HepG2 (cell line): ENCODE data around the gene MYO18B.

Source experiments
- CREB1 ChIP-seq, 2 experiments: fragments of 450-650 bp in 1 of 2; IDR thresholded peaks; 2 replicates each; pipeline ENCODE4 v1.6.1; 2016 to 2017; ENCODE audit warnings: control low read depth in 1 of 2, mild to moderate bottlenecking in 1 of 2, missing compliant biosample characterization in 1 of 2, missing genetic modification characterization in 1 of 2
- CTCF ChIP-seq: sonication (generic); formaldehyde crosslinking; IDR thresholded peaks from 2 replicates; pipeline ENCODE4 v1.5.0; 2020; ENCODE audit warnings: mild to moderate bottlenecking, missing genetic modification reagents, moderate library complexity
- FOXK2 ChIP-seq: fragments of 450-650 bp; IDR thresholded peaks from 2 replicates; pipeline ENCODE4 v1.6.1; 2016
- MIER2 ChIP-seq: IDR thresholded peaks from 2 replicates; pipeline ENCODE4 v1.6.1; 2016; ENCODE audit warnings: missing biosample characterization, missing genetic modification reagents
- NR2F6 ChIP-seq, 2 experiments: IDR thresholded peaks; 2 replicates each; pipeline ENCODE4 v1.6.1; 2016; ENCODE audit warnings: antibody characterized with exemption in 1 of 2, mild to moderate bottlenecking in 1 of 2
- POLR2AphosphoS5 ChIP-seq: IDR thresholded peaks from 2 replicates; pipeline ENCODE4 v1.6.1; 2012; ENCODE audit warnings: low read depth, low read length
- SYNCRIP ChIP-seq: fragments of 200-400 bp; formaldehyde crosslinking; IDR thresholded peaks from 2 replicates; pipeline ENCODE4 v1.6.1; 2018; ENCODE audit warnings: mild to moderate bottlenecking, low read depth, low read length; ENCODE audit not compliant: insufficient read depth
- ZBTB42 ChIP-seq: sonication (generic); formaldehyde crosslinking; IDR thresholded peaks from 2 replicates; pipeline ENCODE4 v1.5.0; 2020; ENCODE audit warnings: mild to moderate bottlenecking, missing genetic modification reagents
- ZSCAN21 ChIP-seq: sonication (generic); formaldehyde crosslinking; IDR thresholded peaks from 2 replicates; pipeline ENCODE4 v1.8.0; 2022; ENCODE audit warnings: mild to moderate bottlenecking, missing genetic modification reagents, moderate library complexity, borderline replicate concordance

- no peak for TF ChIP-seq SYNCRIP
- no peak for TF ChIP-seq ZBTB42
- no peak for TF ChIP-seq NR2F6 (IDR thresholded peaks at IDR 0.05)
- no peak for TF ChIP-seq NR2F6 (CRISPR knock-in tag; IDR thresholded peaks at IDR 0.05)
- TF ChIP-seq CREB1 (IDR thresholded peaks at IDR 0.05), result no peak
- no peak for TF ChIP-seq CREB1 (CRISPR knock-in tag; IDR thresholded peaks at IDR 0.05)
- no peak for TF ChIP-seq CTCF (CRISPR knock-in tag)
- no peak for TF ChIP-seq POLR2AphosphoS5
- TF ChIP-seq FOXK2, result no peak
- TF ChIP-seq MIER2 (CRISPR knock-in tag), result no peak
- TF ChIP-seq ZSCAN21 (CRISPR knock-in tag), result no peak
These were observed 25.4 kb upstream of the MYO18B start for GRCh38 chr22:25716637-25717036.
